ENCODE measurements around the gene MYL6.

The MYL6 gene

DNA sequence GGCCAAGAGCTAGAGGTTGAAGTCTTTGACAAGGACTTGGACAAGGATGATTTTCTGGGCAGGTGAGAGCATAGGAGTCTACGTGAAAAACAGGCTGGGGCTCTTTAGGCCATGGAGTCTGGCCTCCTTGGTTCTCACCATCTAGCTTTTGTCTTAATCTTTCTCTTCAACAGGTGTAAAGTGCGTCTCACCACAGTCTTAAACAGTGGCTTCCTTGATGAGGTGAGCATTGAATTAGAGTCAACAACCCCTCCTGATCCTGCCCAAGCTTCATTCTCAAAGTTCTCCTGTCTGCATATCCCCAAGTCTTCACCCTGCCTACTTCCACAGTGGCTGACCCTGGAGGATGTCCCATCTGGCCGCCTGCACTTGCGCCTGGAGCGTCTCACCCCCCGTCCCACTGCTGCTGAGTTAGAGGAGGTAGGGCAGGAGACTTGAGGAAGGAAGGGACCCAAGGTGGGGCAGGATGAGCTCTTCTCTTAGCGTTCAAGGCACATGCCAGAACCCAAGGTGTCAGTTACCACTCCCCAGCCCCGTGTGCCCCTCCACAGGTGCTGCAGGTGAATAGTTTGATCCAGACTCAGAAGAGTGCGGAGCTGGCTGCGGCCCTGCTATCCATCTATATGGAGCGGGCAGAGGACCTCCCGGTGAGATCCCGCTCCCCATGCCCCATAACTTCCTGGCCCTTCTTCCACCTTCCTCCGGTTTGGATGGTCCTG is 20.1 kb upstream of the MYL6 start:
- H3K4me1 ChIP-seq (ENCODE audit: insufficient read depth, poor library complexity, severe bottlenecking): no peaks in the 10 kb centered on the region
- no peaks in the 10 kb centered on the region for H3K9me3 ChIP-seq (ENCODE audit: severe bottlenecking)
- no peak for TF ChIP-seq CTCF (IDR thresholded peaks at IDR 0.05; ENCODE audit: poor library complexity, severe bottlenecking)
- H3K4me3 ChIP-seq (ENCODE audit: severe bottlenecking): no peak overlapping the region
- H3K27ac ChIP-seq (ENCODE audit: poor library complexity, severe bottlenecking): no peak overlapping the region
- DNase-seq (ENCODE audit: low spot score) (no peak), ATAC-seq (ENCODE audit: low read depth) (no peak)
- H3K27me3 ChIP-seq (ENCODE audit: insufficient read depth, poor library complexity, severe bottlenecking): no peaks in the 10 kb centered on the region
- H3K36me3 ChIP-seq (ENCODE audit: low read depth): peaks cover 95% of the 10 kb centered on the region

DNA sequence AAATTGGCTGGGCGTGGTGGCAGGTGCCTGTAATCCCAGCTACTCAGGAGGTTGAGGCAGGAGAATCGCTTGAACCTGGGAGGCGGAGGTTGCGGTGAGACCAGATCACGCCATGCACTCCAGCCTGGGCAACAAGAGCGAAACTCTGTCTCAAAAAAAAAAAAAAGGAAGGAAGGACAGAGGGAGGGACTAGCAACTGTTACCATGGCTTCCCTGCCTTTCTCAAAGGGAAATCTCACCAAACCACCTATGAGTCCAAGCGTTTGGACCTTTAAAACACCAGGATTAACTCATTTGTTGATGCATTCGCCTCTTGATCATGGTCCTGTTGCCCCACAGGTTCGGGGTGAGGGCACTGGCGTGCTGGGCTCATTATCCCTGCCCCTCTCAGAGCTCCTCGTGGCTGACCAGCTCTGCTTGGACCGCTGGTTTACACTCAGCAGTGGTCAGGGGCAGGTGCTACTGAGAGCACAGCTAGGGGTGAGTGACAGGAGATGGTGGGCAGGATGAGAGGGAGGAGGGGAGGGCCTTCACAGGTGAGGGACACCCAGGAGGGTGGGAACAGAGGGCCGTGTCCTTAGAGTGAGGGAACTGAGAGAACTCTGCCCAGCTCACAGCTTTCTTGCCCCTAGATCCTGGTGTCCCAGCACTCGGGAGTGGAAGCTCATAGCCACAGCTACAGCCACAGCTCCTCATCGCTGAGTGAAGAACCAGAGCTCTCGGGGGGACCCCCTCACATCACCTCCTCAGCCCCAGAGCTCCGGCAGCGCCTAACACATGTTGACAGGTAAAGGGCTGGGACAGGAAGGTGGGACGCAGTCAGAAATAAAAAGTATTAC is 16.0 kb upstream of the MYL6 start:
- Histone ChIP-seq H3K9me3 (ENCODE audit: severe bottlenecking) (no peaks in the 10 kb centered on the region), H3K36me3 (ENCODE audit: low read depth) (peaks cover 75% of the 10 kb centered on the region), H3K4me1 (ENCODE audit: insufficient read depth, poor library complexity, severe bottlenecking) (no peaks in the 10 kb centered on the region), H3K4me3 (ENCODE audit: severe bottlenecking) (no peak overlapping the region), H3K27ac (ENCODE audit: poor library complexity, severe bottlenecking) (no peak overlapping the region), H3K27me3 (ENCODE audit: insufficient read depth, poor library complexity, severe bottlenecking) (no peaks in the 10 kb centered on the region)
- no peak for TF ChIP-seq CTCF (IDR thresholded peaks at IDR 0.05; ENCODE audit: poor library complexity, severe bottlenecking)
- ATAC-seq (ENCODE audit: low read depth) (no peak; the same call in 2 of the 3 replicates), DNase-seq (ENCODE audit: low spot score) (no peak)

- peak; percentile 48; the same call in 2 of the 3 replicates for ATAC-seq (ENCODE audit: low read depth)
- peaks cover 65% of the 10 kb centered on the region for H3K36me3 ChIP-seq (ENCODE audit: low read depth)
Observed at GRCh38 chr12:56143217-56143616, 14.9 kb upstream of the MYL6 start.

DNA sequence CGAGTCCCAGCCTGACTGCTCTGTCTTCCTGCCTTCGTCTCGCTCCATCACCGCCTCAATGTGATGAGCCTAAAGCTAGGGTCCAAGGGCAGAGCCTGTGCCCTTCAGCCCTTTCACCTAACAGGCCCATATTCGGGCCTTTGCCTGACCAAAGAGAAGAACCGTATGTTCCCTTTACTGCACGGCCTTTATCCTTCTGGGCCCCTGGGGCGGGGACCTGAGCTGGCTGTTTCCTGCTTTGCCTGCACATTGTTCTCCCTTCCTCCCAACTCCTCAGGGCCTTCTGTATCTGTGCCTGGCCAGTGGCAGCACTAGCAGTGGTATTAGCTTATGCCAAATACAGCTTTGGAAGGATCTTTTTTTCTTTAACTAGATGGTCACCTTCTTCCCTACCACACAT is 14.3 kb upstream of the MYL6 start:
- DNase-seq (ENCODE audit: low spot score) (no peak), ATAC-seq (ENCODE audit: low read depth) (no peak)
- no peak for TF ChIP-seq CTCF (IDR thresholded peaks at IDR 0.05; ENCODE audit: poor library complexity, severe bottlenecking)
- Histone ChIP-seq H3K27ac (ENCODE audit: poor library complexity, severe bottlenecking) (no peak overlapping the region), H3K27me3 (ENCODE audit: insufficient read depth, poor library complexity, severe bottlenecking) (no peaks in the 10 kb centered on the region), H3K36me3 (ENCODE audit: low read depth) (peaks cover 58% of the 10 kb centered on the region), H3K4me1 (ENCODE audit: insufficient read depth, poor library complexity, severe bottlenecking) (no peaks in the 10 kb centered on the region), H3K9me3 (ENCODE audit: severe bottlenecking) (no peaks in the 10 kb centered on the region), H3K4me3 (ENCODE audit: severe bottlenecking) (no peak overlapping the region)

More at GRCh38 chr12:56143217-56143616, 14.9 kb upstream of the MYL6 start:
- H3K9me3 ChIP-seq (ENCODE audit: severe bottlenecking): no peaks in the 10 kb centered on the region
- no peak overlapping the region for H3K4me3 ChIP-seq (ENCODE audit: severe bottlenecking)
- no peaks in the 10 kb centered on the region for H3K27me3 ChIP-seq (ENCODE audit: insufficient read depth, poor library complexity, severe bottlenecking)
- no peak for DNase-seq (ENCODE audit: low spot score)
- no peaks in the 10 kb centered on the region for H3K4me1 ChIP-seq (ENCODE audit: insufficient read depth, poor library complexity, severe bottlenecking)
- no peak overlapping the region for H3K27ac ChIP-seq (ENCODE audit: poor library complexity, severe bottlenecking)
- TF ChIP-seq CTCF (IDR thresholded peaks at IDR 0.05; ENCODE audit: poor library complexity, severe bottlenecking): no peak

All from RWPE2 (cell line).